WTC11 (cell line): Measurements from ENCODE around the gene MEX3D. TPM values are rescaled to one million over a fixed set of nuclear protein-coding genes. Genes with fewer than 3 reads are reported as not detected.

Source experiments
- ATAC-seq: fragments of 200-7000 bp; cut with Tn5 transposase; 2 replicates; pipeline ENCODE4 v1.10.0; 2021; ENCODE audit warnings: mild to moderate bottlenecking, moderate library complexity
- CTCF ChIA-PET: fragments of 300-600 bp; sonication (Branson Sonifier 250); formaldehyde crosslinking; loops from one replicate; lab custom pipeline; 2021; ENCODE audit warnings: antibody characterized with exemption; lab: Charles Lee
- POLR2A ChIA-PET: fragments of 350-600 bp; sonication (Branson Sonifier 250); formaldehyde crosslinking; loops from one replicate; lab custom pipeline; 2021; ENCODE audit warnings: antibody characterized with exemption; lab: Charles Lee
- DNase-seq: peaks from one replicate; pipeline ENCODE4 v3.0.0; 2021; ENCODE audit warnings: low spot score
- H3K27ac Mint-ChIP-seq: 2 replicates; pipeline ENCODE4 v1.8.0; 2021; ENCODE audit warnings: mixed read lengths
- H3K27me3 Mint-ChIP-seq: 2 replicates; pipeline ENCODE4 v1.8.0; 2021; ENCODE audit warnings: low read depth, mild to moderate bottlenecking, moderate library complexity, mixed read lengths
- H3K36me3 Mint-ChIP-seq: 2 replicates; pipeline ENCODE4 v1.8.0; 2021; ENCODE audit warnings: mixed read lengths
- H3K4me1 Mint-ChIP-seq: 2 replicates; pipeline ENCODE4 v1.8.0; 2022; ENCODE audit warnings: mixed read lengths
- H3K4me3 Mint-ChIP-seq: 2 replicates; pipeline ENCODE4 v1.8.0; 2021; ENCODE audit warnings: mild to moderate bottlenecking, moderate library complexity, mixed read lengths
- H3K9me3 Mint-ChIP-seq: 2 replicates; pipeline ENCODE4 v1.8.0; 2021; ENCODE audit warnings: mixed read lengths
- ATF2 ChIP-seq: sonication (generic); formaldehyde crosslinking; IDR thresholded peaks from 2 replicates; pipeline ENCODE4 v1.8.1; 2022; ENCODE audit warnings: low read depth, missing genetic modification reagents, borderline replicate concordance
- CREB1 ChIP-seq: sonication (generic); formaldehyde crosslinking; IDR thresholded peaks from 2 replicates; pipeline ENCODE4 v1.8.0; 2023; ENCODE audit warnings: mild to moderate bottlenecking, missing genetic modification reagents
- EMX1 ChIP-seq: fragments of 250-450 bp; sonication (Bioruptor Pico); IDR thresholded peaks from 2 replicates; pipeline ENCODE4 v1.8.0; 2021; ENCODE audit warnings: mild to moderate bottlenecking
- ESRRA ChIP-seq: sonication (generic); formaldehyde crosslinking; IDR thresholded peaks from 2 replicates; pipeline ENCODE4 v1.8.1; 2022; ENCODE audit warnings: mild to moderate bottlenecking, missing genetic modification reagents, borderline replicate concordance
- FOXJ3 ChIP-seq: sonication (generic); formaldehyde crosslinking; IDR thresholded peaks from 2 replicates; pipeline ENCODE4 v1.9.0; 2021; ENCODE audit warnings: missing genetic modification reagents, mild to moderate bottlenecking, borderline replicate concordance
- FOXP4 ChIP-seq: sonication (generic); formaldehyde crosslinking; IDR thresholded peaks from 2 replicates; pipeline ENCODE4 v1.8.0; 2022; ENCODE audit warnings: mild to moderate bottlenecking, missing genetic modification reagents
- GTF2I ChIP-seq: fragments of 250-450 bp; sonication (Bioruptor Pico); conservative IDR thresholded peaks from 2 replicates; pipeline ENCODE4 v1.4.0; 2021; ENCODE audit warnings: mild to moderate bottlenecking
- HMGA2 ChIP-seq: fragments of 250-450 bp; sonication (Bioruptor Pico); IDR thresholded peaks from 2 replicates; pipeline ENCODE4 v1.4.0; 2021; ENCODE audit warnings: mild to moderate bottlenecking, moderate library complexity
- NFATC4 ChIP-seq: fragments of 250-450 bp; sonication (Bioruptor Pico); IDR thresholded peaks from 2 replicates; pipeline ENCODE4 v1.9.0; 2021; ENCODE audit warnings: mild to moderate bottlenecking
- NR1H2 ChIP-seq: sonication (generic); formaldehyde crosslinking; IDR thresholded peaks from 2 replicates; pipeline ENCODE4 v1.9.0; 2021; ENCODE audit warnings: mild to moderate bottlenecking, moderate library complexity, missing genetic modification reagents
- OVOL2 ChIP-seq: fragments of 250-450 bp; sonication (Bioruptor Pico); IDR thresholded peaks from 2 replicates; pipeline ENCODE4 v1.9.0; 2021; ENCODE audit warnings: mild to moderate bottlenecking, borderline replicate concordance
- TCF7 ChIP-seq: sonication (generic); formaldehyde crosslinking; IDR thresholded peaks from 2 replicates; pipeline ENCODE4 v1.8.0; 2022; ENCODE audit warnings: mild to moderate bottlenecking, low read depth, missing genetic modification reagents, moderate library complexity
- USF1 ChIP-seq: sonication (generic); formaldehyde crosslinking; IDR thresholded peaks from 2 replicates; pipeline ENCODE4 v1.8.0; 2022; ENCODE audit warnings: mild to moderate bottlenecking, missing genetic modification reagents
- ZNF396 ChIP-seq: fragments of 250-450 bp; sonication (Bioruptor Pico); IDR thresholded peaks from 2 replicates; pipeline ENCODE4 v1.8.0; 2021; ENCODE audit warnings: mild to moderate bottlenecking, moderate library complexity, borderline replicate concordance
- ZNF512 ChIP-seq: sonication (generic); formaldehyde crosslinking; IDR thresholded peaks from 2 replicates; pipeline ENCODE4 v1.8.1; 2022; ENCODE audit warnings: missing genetic modification reagents, borderline replicate concordance
- total RNA-seq: library from RNA; stranded (reverse); gene quantifications from 3 replicates; pipeline ENCODE4 v1.2.3, GENCODE V29; 2021
- TF ChIP-seq, protein P1 (sequence below): fragments of 250-450 bp; sonication (Bioruptor Pico); IDR thresholded peaks from 2 replicates; pipeline ENCODE4 v1.9.0; 2021; ENCODE audit warnings: mild to moderate bottlenecking, borderline replicate concordance
- TF ChIP-seq, protein P2 (sequence below): fragments of 250-450 bp; sonication (Bioruptor Pico); IDR thresholded peaks from 2 replicates; pipeline ENCODE4 v1.8.0; 2021; ENCODE audit warnings: mild to moderate bottlenecking

MEX3D gene
- total RNA-seq, 1 experiment from 2014 or later = 69.5 TPM

DNA sequence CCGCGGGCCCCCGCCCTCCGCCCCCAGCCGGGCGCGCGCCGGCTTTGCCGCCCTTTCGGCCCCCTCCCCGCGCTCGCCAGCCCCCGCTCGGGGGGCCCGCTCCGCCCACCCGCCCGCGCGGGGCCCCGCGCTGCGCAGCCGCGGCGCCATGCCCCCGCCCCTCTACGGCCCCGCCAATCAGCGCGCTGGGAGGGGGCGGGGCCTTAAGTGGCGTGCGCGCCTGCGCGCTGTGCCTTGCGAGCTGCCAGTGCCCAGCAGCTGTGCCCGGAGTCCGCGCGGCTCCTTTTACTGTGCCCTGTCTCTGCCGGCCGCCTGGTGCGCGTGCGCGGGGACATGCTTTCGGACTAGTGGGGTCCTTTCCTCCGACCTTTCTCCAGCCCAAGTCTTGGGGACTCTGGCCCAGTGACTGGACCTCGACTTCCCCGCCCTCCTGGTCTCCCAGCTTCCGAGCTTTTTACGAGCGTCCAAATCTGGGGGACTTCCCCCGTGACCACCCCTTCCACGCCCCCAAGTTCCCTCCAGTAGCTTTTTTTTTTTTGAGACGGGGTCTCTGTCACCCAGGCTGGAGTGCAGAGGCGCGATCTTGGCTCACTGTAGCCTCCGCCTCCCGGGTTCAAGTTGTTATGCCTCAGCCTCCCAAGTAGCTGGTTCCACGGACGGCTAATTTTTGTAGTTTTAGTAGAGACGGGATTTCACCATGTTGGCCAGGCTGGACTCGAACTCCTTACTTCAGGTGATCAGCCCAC, 24.8 kb upstream of the MEX3D start, which contains the start of gene MBD3 (continued):
- TF ChIP-seq, protein P1, sequence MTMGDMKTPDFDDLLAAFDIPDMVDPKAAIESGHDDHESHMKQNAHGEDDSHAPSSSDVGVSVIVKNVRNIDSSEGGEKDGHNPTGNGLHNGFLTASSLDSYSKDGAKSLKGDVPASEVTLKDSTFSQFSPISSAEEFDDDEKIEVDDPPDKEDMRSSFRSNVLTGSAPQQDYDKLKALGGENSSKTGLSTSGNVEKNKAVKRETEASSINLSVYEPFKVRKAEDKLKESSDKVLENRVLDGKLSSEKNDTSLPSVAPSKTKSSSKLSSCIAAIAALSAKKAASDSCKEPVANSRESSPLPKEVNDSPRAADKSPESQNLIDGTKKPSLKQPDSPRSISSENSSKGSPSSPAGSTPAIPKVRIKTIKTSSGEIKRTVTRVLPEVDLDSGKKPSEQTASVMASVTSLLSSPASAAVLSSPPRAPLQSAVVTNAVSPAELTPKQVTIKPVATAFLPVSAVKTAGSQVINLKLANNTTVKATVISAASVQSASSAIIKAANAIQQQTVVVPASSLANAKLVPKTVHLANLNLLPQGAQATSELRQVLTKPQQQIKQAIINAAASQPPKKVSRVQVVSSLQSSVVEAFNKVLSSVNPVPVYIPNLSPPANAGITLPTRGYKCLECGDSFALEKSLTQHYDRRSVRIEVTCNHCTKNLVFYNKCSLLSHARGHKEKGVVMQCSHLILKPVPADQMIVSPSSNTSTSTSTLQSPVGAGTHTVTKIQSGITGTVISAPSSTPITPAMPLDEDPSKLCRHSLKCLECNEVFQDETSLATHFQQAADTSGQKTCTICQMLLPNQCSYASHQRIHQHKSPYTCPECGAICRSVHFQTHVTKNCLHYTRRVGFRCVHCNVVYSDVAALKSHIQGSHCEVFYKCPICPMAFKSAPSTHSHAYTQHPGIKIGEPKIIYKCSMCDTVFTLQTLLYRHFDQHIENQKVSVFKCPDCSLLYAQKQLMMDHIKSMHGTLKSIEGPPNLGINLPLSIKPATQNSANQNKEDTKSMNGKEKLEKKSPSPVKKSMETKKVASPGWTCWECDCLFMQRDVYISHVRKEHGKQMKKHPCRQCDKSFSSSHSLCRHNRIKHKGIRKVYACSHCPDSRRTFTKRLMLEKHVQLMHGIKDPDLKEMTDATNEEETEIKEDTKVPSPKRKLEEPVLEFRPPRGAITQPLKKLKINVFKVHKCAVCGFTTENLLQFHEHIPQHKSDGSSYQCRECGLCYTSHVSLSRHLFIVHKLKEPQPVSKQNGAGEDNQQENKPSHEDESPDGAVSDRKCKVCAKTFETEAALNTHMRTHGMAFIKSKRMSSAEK (CRISPR knock-in tag) = no peak
- TF ChIP-seq FOXJ3 (CRISPR knock-in tag) (no peak), NFATC4 (CRISPR knock-in tag) (no peak), USF1 (no peak), ZNF396 (CRISPR knock-in tag) (no peak)
- TF ChIP-seq, protein P2, sequence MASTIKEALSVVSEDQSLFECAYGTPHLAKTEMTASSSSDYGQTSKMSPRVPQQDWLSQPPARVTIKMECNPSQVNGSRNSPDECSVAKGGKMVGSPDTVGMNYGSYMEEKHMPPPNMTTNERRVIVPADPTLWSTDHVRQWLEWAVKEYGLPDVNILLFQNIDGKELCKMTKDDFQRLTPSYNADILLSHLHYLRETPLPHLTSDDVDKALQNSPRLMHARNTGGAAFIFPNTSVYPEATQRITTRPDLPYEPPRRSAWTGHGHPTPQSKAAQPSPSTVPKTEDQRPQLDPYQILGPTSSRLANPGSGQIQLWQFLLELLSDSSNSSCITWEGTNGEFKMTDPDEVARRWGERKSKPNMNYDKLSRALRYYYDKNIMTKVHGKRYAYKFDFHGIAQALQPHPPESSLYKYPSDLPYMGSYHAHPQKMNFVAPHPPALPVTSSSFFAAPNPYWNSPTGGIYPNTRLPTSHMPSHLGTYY (CRISPR knock-in tag) = peak; percentile 62; the same call in 1 of the 2 replicates

DNA sequence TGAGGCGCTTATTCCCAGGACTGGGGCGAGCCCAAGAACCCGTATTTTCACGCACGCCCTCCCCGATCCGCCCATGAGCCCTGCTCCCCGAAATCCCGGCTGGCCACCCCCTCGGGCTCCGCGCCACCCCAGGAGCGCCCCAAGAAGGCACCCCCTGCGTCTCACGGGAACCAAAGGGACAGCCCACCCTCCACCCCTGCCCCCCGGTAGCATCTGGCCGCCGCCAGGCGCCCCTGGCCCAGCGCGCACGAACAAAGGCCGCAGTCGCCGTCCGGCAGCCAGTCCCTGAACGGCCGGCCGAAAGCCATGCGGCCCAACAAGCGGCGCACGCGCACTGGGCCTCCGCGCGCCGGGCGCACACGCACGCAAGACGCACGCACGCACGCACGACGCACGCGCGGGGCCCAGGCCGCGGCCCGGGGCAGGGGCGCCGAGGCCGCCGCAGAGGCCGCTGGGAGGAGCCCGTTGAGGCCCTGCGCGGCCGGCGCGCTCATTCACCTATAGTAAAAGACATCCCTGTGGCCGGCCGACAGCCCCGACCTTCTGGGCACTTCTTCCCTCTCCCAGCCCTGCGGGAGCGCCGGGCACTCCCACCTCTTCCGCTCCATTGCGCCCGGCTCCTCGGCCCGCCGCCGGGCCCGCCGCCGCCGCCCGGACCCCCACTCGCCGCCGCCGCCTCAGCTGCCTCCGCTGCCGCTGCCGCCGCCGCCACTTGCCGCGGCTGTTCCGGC, 24.1 kb upstream of the MEX3D start:
- peak overlapping the region; percentile 85 for H3K4me3 Mint-ChIP-seq
- ATAC-seq (peak; percentile 63), DNase-seq (peak; percentile 75)
- peaks cover 9% of the 10 kb centered on the region for H3K36me3 Mint-ChIP-seq
- POLR2A ChIA-PET = interaction anchor here (1.8 kb wide), 1 partner anchor 14 kb away, joined by 7 read pairs; the partner anchor contains the start of gene UQCR11
- no peak overlapping the region for H3K27ac Mint-ChIP-seq
- CTCF ChIA-PET = interaction anchor here (1.0 to 2.7 kb wide), 8 partner anchors 17 to 234 kb away, joined by 3 to 21 read pairs (median 6); partner anchors contain the start of gene TCF3
- H3K9me3 Mint-ChIP-seq = no peaks in the 10 kb centered on the region
- H3K4me1 Mint-ChIP-seq = peaks cover 10% of the 10 kb centered on the region
- no peaks in the 10 kb centered on the region for H3K27me3 Mint-ChIP-seq
- no peak for TF ChIP-seq HMGA2 (CRISPR knock-in tag)
- no peak for TF ChIP-seq NR1H2
- no peak for TF ChIP-seq OVOL2 (CRISPR knock-in tag)
- 0 out of 2 replicates have a peak, but pooled peaks have one; percentile 83 for TF ChIP-seq EMX1 (CRISPR knock-in tag)
- no peak for TF ChIP-seq TCF7 (CRISPR knock-in tag)
- no peak for TF ChIP-seq ZNF512
- TF ChIP-seq GTF2I (CRISPR knock-in tag) = no peak
- TF ChIP-seq ATF2 = no peak
- TF ChIP-seq, protein P1 (CRISPR knock-in tag) = no peak
- TF ChIP-seq CREB1 (CRISPR knock-in tag) = no peak
- TF ChIP-seq FOXP4 (CRISPR knock-in tag) = peak; percentile 76; the same call in 1 of the 2 replicates
- TF ChIP-seq ESRRA = no peak
